ENCODE data around the gene MFRP. TPM values are rescaled to one million over a fixed set of nuclear protein-coding genes. Genes with fewer than 3 reads are reported as not detected.

Gene MFRP
- total RNA-seq, 4 donors from 2014 or later = not detected

DNA sequence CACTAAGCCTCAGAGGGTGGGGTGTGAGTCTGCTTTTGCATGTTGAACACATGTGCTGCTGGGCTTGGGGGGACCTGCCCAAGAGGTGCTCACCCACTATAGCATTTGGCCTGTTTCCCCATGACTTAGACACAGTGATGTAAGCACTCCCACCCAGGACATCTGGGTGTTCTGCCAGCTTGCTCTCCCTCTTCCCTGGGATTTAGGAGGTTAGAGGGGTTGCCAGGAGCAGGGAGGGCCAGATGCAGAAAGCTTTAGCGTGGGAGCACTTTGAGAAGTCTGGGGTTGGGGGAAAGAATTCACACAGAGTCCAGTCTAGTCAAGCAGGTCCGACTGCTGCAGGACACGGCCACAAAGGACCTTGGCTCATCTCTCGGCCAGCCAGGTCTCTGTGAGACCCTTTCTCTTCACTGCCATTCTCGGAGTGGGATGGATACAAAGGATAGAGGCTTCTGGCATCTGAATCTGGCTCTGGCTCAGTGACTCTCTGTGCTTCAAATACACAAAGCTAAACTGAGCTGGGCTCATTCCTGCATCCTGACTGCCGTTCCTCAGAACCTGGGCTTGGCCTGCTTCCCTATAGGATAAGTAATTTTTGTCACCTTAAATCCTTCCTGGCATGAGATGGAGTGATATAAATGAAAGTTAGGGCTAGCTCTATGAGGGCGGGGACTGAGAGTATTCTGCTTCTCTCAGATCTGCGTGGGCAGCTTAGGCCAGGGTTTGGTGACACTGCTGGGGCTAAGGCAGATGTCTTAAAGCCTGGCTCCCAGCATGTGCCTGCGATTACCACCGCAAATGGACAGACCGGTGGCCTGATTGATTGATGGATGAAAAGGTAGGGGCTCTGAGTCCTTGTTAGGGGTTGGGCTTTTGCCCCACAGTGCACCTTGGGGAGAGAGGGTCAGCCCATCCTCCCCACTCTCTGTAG, 20.4 kb upstream of the MFRP start:
- intact Hi-C loops (cut with DNase I; ENCODE audit: low total_unique reads) = no loop called here
- TF ChIP-seq POLR2A (IDR thresholded peaks at IDR 0.05) = no peak
- TF ChIP-seq, protein P1, sequence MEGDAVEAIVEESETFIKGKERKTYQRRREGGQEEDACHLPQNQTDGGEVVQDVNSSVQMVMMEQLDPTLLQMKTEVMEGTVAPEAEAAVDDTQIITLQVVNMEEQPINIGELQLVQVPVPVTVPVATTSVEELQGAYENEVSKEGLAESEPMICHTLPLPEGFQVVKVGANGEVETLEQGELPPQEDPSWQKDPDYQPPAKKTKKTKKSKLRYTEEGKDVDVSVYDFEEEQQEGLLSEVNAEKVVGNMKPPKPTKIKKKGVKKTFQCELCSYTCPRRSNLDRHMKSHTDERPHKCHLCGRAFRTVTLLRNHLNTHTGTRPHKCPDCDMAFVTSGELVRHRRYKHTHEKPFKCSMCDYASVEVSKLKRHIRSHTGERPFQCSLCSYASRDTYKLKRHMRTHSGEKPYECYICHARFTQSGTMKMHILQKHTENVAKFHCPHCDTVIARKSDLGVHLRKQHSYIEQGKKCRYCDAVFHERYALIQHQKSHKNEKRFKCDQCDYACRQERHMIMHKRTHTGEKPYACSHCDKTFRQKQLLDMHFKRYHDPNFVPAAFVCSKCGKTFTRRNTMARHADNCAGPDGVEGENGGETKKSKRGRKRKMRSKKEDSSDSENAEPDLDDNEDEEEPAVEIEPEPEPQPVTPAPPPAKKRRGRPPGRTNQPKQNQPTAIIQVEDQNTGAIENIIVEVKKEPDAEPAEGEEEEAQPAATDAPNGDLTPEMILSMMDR (IDR thresholded peaks at IDR 0.05) = no peak
- H3K4me3 ChIP-seq (ENCODE audit: low read depth, poor library complexity, severe bottlenecking) = no peak overlapping the region
- no peak for DNase-seq (ENCODE audit: low spot score in 2 of 2)
- 87 to 89% methylated on average over 11 of the region's 11 CpGs for WGBS, 2 donors

DNA sequence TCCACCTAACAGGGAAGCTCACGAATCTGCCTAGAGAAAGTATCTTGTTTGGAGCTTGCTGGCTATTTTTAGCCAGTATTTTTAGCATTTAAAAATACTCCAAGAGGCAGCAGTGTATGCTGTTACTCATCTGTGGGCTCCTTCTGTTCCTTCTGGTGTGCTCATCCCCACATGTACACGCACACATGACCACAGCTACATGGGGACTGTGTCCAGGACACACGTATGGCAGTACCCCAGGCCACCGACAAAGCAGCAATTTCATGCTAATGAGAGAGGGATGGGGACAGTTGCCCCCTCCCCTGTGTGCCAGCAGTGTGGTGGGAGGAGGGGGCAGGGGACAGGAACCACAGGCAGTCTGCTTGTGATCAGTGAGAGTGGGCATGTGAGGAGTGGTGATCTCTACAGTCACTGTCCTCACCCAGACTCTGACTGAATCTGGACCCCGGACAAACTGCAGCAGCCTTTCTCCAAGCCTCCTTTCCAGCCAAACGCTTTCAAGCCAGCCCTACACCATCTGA, 18.6 kb upstream of the MFRP start:
- intact Hi-C loops (cut with DNase I; ENCODE audit: low total_unique reads) = no loop called here
- no peak for DNase-seq (ENCODE audit: low spot score in 2 of 2)
- 71 to 73% methylated on average over 6 of the region's 6 CpGs for WGBS, 2 donors
- TF ChIP-seq, protein P1 (IDR thresholded peaks at IDR 0.05) = no peak
- TF ChIP-seq POLR2A (IDR thresholded peaks at IDR 0.05) = no peak
- no peak overlapping the region for H3K4me3 ChIP-seq (ENCODE audit: low read depth, poor library complexity, severe bottlenecking)

DNA sequence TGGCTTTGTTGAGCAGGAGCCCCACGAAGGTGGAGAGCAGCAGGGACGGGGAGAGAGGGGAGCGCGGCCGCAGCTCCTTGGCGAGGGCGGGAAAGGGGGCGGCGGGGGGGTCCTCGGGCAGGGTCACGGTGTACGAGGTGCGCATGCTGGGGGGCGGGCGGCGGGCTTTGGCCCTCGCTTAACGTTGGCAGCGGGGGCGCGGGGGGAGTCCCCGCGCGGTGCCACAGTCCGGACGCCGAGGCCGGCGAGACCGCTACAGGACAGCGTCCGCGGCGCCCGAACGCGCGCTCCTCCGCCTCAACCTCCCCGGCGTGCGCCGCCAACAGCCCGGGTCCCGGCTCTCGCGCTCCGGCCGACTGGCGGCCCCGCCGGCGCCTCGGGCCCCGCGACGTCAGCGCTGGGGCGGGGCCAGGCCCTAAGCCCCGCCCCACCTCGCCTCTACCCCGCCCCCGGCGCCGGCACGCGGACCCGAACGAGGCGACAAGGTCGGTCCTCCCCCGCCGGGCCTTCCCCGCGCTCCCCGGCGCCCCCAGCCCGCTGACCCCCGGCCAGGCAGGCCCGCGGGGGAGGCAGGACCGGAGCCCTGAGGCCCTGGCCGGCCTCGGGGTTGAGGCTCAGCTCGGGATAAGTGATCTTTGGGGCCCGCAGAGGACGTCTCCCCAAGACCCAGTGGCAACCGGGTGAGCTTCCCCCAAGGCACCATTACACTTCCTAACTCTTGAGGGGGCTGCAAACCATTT, 17.5 kb upstream of the MFRP start:
- TF ChIP-seq, protein P1 (IDR thresholded peaks at IDR 0.05) = no peak
- no peak for TF ChIP-seq POLR2A (IDR thresholded peaks at IDR 0.05)
- H3K4me3 ChIP-seq (ENCODE audit: low read depth, poor library complexity, severe bottlenecking) = peak overlapping the region; percentile 10
- no peak for DNase-seq (ENCODE audit: low spot score in 2 of 2)
- 9 to 20% methylated on average over 3 to 22 of the region's 88 CpGs for WGBS, 2 donors
- intact Hi-C loops (cut with DNase I; ENCODE audit: low total_unique reads) = no loop called here

DNA sequence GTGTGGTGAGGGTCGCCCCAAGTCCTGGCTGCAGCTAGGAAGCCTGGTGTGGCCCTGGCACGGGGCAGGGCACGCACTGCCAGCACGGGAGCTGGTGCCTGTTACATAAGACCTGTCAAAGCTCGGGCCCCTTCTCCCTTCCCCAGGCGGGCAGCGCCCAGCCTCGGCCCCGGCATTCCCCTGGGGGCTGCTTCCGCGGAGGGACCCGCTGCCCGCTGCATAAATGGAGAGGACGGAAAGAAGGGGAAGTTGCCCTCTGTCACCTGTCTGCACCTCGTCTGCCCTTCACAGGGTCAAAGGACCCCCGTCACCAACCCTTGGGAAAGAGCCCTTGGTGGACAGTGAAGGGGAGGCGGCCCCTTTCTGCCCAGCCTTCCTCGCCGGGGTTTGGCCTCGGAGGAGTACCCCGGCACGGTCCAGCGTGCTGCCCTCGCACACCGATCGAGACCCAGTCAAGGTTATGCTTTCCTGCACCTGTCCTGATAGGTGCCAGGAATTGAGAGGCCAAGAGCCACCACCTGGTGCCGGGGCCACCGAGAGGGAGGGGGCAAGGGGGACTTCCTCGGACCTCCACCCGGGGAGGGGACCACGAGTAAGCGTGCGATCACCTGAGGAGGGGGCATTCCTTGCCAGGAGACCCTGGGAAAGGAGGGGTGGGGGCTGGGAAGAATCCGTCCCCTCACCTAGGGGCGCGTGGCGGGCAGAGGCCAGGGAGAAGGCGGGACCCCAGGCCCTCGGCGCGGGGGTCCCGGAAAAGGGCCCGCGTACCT, 16.8 kb upstream of the MFRP start:
- no peak for TF ChIP-seq POLR2A (IDR thresholded peaks at IDR 0.05)
- TF ChIP-seq, protein P1 (IDR thresholded peaks at IDR 0.05) = no peak
- no peak for DNase-seq (ENCODE audit: low spot score in 2 of 2)
- intact Hi-C loops (cut with DNase I; ENCODE audit: low total_unique reads) = no loop called here

DNA sequence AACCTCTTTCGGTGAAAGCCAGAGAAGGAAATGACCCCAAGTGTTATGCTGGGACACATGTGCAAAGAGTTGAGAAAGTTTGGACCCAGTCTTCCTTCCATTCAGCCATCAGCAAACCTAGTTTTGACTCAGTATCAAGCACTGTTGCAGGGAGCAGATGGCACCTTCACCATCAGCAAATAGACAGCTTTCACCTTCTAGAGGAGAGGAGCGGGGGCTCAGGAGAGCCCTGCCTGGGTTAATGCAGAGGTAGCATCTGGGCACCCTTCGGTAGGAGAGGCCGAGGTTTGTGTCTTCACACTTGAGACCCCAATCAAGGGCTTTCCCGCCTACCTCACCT, 16.2 kb upstream of the MFRP start:
- intact Hi-C loops (cut with DNase I; ENCODE audit: low total_unique reads) = no loop called here
- no peak overlapping the region for H3K4me3 ChIP-seq (ENCODE audit: low read depth, poor library complexity, severe bottlenecking)
- no peak for DNase-seq (ENCODE audit: low spot score in 2 of 2)
- TF ChIP-seq POLR2A (IDR thresholded peaks at IDR 0.05) = no peak
- TF ChIP-seq, protein P1 (IDR thresholded peaks at IDR 0.05) = no peak
- WGBS, 2 donors = 93% methylated on average over 5 of the region's 5 CpGs

More for the DNA sequence above, 16.8 kb upstream of the MFRP start:
- H3K4me3 ChIP-seq (ENCODE audit: low read depth, poor library complexity, severe bottlenecking) = no peak overlapping the region
- 56 to 60% methylated on average over 32 to 36 of the region's 44 CpGs for WGBS, 2 donors
